Kasumi-1 (cell line): ENCODE measurements around the gene CDON.
"Not testable (repeated sequence)": the region's sequence is repeated elsewhere in the genome, so short reads cannot be mapped to it uniquely, and the experiment has no call there.

Source experiments
- DNase-seq, 2 experiments: peaks; one replicate each; lab custom pipeline; 2025; lab: John Stamatoyannopoulos, UW

The CDON gene

GRCh38 chr11:125923633-125924032 is 139.0 kb downstream of the CDON start:
- no peak for DNase-seq

GRCh38 chr11:125923012-125923579 is 139.6 kb downstream of the CDON start:
- DNase-seq: peak; percentile 84 to 86

- no peak for DNase-seq
These were observed 140.5 kb downstream of the CDON start for GRCh38 chr11:125922156-125922555.

- no peak for DNase-seq
These were observed 141.6 kb downstream of the CDON start for GRCh38 chr11:125921042-125921441.

GRCh38 chr11:125918140-125918840 is 144.4 kb downstream of the CDON start:
- no peak for DNase-seq

- DNase-seq: no peak
These were observed 145.9 kb downstream of the CDON start for GRCh38 chr11:125916683-125917347.

- not testable (repeated sequence) for DNase-seq
These were observed 148.1 kb downstream of the CDON start for GRCh38 chr11:125914601-125915000.

GRCh38 chr11:125910226-125910849 is 152.3 kb downstream of the CDON start:
- no peak for DNase-seq
